NB4 (cell line): ENCODE measurements around the gene PCDHB12.
"Not testable (repeated sequence)": the region's sequence is repeated elsewhere in the genome, so short reads cannot be mapped to it uniquely, and the experiment has no call there.

Experiments
- DNase-seq: peaks from one replicate; pipeline ENCODE4 v3.0.0; 2010; ENCODE audit warnings: low read depth
- H3K4me3 ChIP-seq: one replicate; pipeline ENCODE4 v1.5.1; 2011; ENCODE audit warnings: mild to moderate bottlenecking, low read depth, low read length, moderate library complexity
- MYC ChIP-seq: IDR thresholded peaks from 2 replicates; pipeline ENCODE4 v1.6.1; 2011; ENCODE audit warnings: low read depth, low read length
- POLR2A ChIP-seq: IDR thresholded peaks from 2 replicates; pipeline ENCODE4 v1.6.1; 2011; ENCODE audit warnings: mild to moderate bottlenecking; ENCODE audit not compliant: insufficient read length; ENCODE audit errors: extremely low read depth
- TF ChIP-seq, protein P1 (sequence below): IDR thresholded peaks from one replicate; pipeline ENCODE4 v1.5.1; 2012; ENCODE audit warnings: low read depth, low read length
- TF ChIP-seq, protein P2 (sequence below): IDR thresholded peaks from 2 replicates; pipeline ENCODE4 v1.6.1; 2011; ENCODE audit warnings: low read depth, low read length

Gene PCDHB12

DNA sequence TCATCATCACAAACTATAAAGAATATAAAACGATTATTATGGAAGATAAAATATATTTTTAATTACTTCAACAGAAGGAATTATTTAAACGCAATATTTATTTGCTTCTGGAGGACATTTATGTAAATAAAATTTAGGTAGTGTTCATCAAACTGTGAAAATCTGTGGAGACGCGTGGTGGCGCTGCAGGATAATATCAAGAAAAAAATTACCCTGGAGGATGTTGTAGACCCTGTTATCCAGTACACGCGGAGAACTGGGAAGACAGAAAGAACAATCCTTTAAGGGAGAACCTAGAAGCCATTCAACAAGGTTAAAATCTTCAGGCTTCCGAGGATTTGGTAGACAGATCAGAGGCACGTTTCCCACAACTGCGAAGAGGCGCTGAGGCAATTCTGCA, at the start of gene PCDHB12:
PCDHB12 (plus strand) TSS at position 242 of the 400 bp plus-strand sequence. CDS start 189 bp downstream, outside the sequence.
- TF ChIP-seq, protein P1, sequence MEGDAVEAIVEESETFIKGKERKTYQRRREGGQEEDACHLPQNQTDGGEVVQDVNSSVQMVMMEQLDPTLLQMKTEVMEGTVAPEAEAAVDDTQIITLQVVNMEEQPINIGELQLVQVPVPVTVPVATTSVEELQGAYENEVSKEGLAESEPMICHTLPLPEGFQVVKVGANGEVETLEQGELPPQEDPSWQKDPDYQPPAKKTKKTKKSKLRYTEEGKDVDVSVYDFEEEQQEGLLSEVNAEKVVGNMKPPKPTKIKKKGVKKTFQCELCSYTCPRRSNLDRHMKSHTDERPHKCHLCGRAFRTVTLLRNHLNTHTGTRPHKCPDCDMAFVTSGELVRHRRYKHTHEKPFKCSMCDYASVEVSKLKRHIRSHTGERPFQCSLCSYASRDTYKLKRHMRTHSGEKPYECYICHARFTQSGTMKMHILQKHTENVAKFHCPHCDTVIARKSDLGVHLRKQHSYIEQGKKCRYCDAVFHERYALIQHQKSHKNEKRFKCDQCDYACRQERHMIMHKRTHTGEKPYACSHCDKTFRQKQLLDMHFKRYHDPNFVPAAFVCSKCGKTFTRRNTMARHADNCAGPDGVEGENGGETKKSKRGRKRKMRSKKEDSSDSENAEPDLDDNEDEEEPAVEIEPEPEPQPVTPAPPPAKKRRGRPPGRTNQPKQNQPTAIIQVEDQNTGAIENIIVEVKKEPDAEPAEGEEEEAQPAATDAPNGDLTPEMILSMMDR, result peak; percentile 38
- TF ChIP-seq MYC, result no peak
- peak; percentile 36 for DNase-seq
- H3K4me3 ChIP-seq, result no peak within 1 kb of the TSS

DNA sequence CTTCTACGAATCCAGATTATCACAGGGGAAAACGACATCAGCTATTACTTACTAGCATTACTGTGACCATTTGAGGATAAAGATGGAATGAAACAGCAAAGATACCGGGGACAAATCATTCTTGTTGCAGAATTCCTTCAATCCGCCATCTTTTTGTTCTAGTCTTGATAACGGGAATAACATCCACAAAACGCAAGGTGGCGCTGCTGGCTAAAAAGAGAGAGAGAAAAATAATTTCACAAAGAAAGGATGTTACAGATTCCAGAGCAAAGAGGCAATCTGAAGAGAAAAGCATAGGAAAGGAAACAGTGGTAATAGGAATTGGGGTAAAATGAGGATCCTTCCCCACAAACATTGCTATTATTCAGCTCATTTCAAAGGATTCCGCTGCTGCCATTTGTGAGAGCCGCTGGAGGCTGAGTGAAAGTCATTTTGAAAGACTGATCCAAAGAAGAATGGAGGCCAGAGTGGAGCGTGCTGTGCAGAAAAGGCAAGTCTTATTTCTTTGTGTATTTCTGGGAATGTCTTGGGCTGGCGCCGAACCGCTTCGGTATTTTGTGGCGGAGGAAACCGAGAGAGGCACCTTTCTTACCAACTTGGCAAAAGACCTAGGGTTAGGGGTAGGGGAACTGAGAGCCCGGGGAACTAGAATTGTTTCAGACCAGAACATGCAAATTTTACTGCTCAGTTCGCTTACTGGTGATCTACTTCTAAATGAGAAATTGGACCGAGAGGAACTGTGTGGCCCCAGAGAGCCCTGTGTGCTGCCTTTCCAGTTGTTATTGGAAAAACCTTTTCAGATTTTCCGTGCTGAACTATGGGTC, 35.9 kb upstream of the PCDHB12 start, which contains the start of gene PCDHB7:
PCDHB7 (plus strand) TSS at position 264 of the 824 bp plus-strand sequence; CDS start at position 456, 192 bp downstream.
- DNase-seq, result peak; percentile 49
- no peak within 1 kb of the TSS for H3K4me3 ChIP-seq
- TF ChIP-seq MYC, result no peak
- no peak for TF ChIP-seq POLR2A
- TF ChIP-seq, protein P1, result peak; percentile 70

- not testable (repeated sequence) for H3K4me3 ChIP-seq, DNase-seq
These were observed 34.0 kb upstream of the PCDHB12 start for GRCh38 chr5:141174291-141175104.

DNA sequence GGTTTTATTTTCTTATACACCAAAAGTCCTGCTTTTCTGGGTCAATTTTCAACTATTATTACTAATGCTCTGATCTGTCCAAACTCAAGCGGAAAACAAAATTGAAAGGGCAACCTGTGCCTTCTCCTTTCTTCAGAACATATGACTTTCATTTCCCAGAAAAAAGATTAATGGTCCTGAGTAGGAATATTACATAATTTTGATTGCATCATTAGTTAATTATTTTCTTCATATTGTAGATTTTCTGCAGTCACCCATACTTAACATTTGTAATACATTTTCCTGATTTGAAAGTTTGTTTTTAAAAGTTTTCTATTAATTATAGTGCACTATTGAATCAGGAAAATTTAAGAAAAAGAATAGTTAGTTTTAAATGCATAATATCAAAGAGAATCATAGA, 32.6 kb upstream of the PCDHB12 start:
- no peak overlapping the region for H3K4me3 ChIP-seq
- TF ChIP-seq, protein P2, sequence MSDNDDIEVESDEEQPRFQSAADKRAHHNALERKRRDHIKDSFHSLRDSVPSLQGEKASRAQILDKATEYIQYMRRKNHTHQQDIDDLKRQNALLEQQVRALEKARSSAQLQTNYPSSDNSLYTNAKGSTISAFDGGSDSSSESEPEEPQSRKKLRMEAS, result no peak
- TF ChIP-seq, protein P1, result no peak
- DNase-seq, result no peak

GRCh38 chr5:141177577-141178191, 30.8 kb upstream of the PCDHB12 start, which contains the start of gene PCDHB8:
TSS of gene PCDHB8 (plus strand) at chr5:141177790. CDS start at chr5:141178035, 245 bp downstream.
- H3K4me3 ChIP-seq, DNase-seq: not testable (repeated sequence)

- H3K4me3 ChIP-seq, DNase-seq: not testable (repeated sequence)
These were observed 29.1 kb upstream of the PCDHB12 start for GRCh38 chr5:141179371-141179770.

GRCh38 chr5:141179876-141180275, 28.6 kb upstream of the PCDHB12 start:
- not testable (repeated sequence) for DNase-seq, H3K4me3 ChIP-seq

DNA sequence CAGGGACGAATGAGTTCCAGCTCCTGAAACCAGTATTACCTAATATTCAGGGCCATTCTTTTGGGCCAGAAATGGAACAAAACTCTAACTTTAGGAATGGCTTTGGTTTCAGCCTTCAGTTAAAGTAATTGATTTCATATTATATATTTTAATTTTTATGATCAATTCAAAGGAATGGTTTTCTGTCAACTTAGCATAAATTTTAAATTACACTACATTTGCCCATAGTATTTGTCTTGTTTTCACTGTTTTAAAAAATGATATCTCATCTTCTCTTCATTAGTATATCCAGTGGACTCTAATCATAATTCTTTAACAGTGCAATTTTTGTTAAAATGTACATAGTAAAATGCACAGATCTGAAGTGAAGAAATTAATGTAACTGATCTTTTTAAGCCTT, 28.2 kb upstream of the PCDHB12 start:
- H3K4me3 ChIP-seq, result no peak overlapping the region
- TF ChIP-seq, protein P2, result no peak
- no peak for TF ChIP-seq MYC
- TF ChIP-seq, protein P1, result no peak
- no peak for TF ChIP-seq POLR2A
- DNase-seq, result no peak
